Urinary bladder (tissue), 4 donors: ENCODE results near the gene ROBO1. TPM values are rescaled to one million over a fixed set of nuclear protein-coding genes. Genes with fewer than 3 reads are reported as not detected.
A peak's percentile ranks its signal among the peaks of the same experiment; 100 is the strongest.
"Not testable (repeated sequence)": the region's sequence is repeated elsewhere in the genome, so short reads cannot be mapped to it uniquely, and the experiment has no call there.

Experiments
- DNase-seq: peaks from one replicate; pipeline ENCODE4 v3.0.0-alpha.2; 2015; ENCODE audit errors: extremely low spot score
- H3K27ac ChIP-seq: one replicate; pipeline ENCODE4 v1.5.1; 2013; ENCODE audit warnings: low read depth, mild to moderate bottlenecking, moderate library complexity
- H3K36me3 ChIP-seq: one replicate; pipeline ENCODE4 v1.6.1; 2013; ENCODE audit warnings: mild to moderate bottlenecking, moderate library complexity; ENCODE audit not compliant: insufficient read depth
- H3K4me1 ChIP-seq: one replicate; pipeline ENCODE4 v1.6.1; 2013; ENCODE audit warnings: mild to moderate bottlenecking, moderate library complexity; ENCODE audit not compliant: insufficient read depth
- H3K4me3 ChIP-seq: one replicate; pipeline ENCODE4 v1.5.1; 2013; ENCODE audit warnings: low read depth, low read length
- WGBS: extraction: QIAGEN DNeasy Blood & Tissue Kit; methylation state at CpG from one replicate; pipeline ENCODE4 v1.1.7; 2013; 5-methylcytosine and 5-hydroxymethylcytosine counted together
- polyA plus RNA-seq: library from polyadenylated mRNA; stranded (reverse); fragments of 200-250 nt; gene quantifications from one replicate; pipeline ENCODE4 v1.2.3, GENCODE V29; 2013
- total RNA-seq: library from RNA; depleted of rRNA; stranded (reverse); fragments of >200 nt; gene quantifications from one replicate; pipeline ENCODE4 v1.2.3, GENCODE V29; 2014
- donor health status: healthy with polysubstance abuse.
- donor health status: healthy.

The ROBO1 gene
- total and polyA plus RNA-seq, 2 donors, result 14.0 to 67.0 TPM

- no peak overlapping the region for H3K4me3 ChIP-seq
- H3K27ac ChIP-seq, result peak overlapping the region; percentile 23
- DNase-seq, result no peak
- no peaks in the 10 kb centered on the region for H3K4me1 ChIP-seq
- WGBS, result 48% methylated on average over 5 of the region's 5 CpGs
- H3K36me3 ChIP-seq, result no peaks in the 10 kb centered on the region
Observed at GRCh38 chr3:78765671-78766485, 1001.9 kb downstream of the ROBO1 start.

GRCh38 chr3:78764634-78765033, 1003.2 kb downstream of the ROBO1 start:
- no peak overlapping the region for H3K4me3 ChIP-seq
- H3K27ac ChIP-seq, result no peak overlapping the region
- DNase-seq, result no peak
- H3K4me1 ChIP-seq, result no peaks in the 10 kb centered on the region
- 98% methylated on average over 3 of the region's 3 CpGs for WGBS
- no peaks in the 10 kb centered on the region for H3K36me3 ChIP-seq

GRCh38 chr3:78762121-78762520, 1005.7 kb downstream of the ROBO1 start:
- WGBS, result 88% methylated on average over 1 of the region's 1 CpG

GRCh38 chr3:78761126-78761525, 1006.7 kb downstream of the ROBO1 start:
- H3K36me3 ChIP-seq, result no peaks in the 10 kb centered on the region
- WGBS, result 37% methylated on average over 2 of the region's 2 CpGs
- no peak overlapping the region for H3K27ac ChIP-seq
- H3K4me1 ChIP-seq, result no peaks in the 10 kb centered on the region
- no peak overlapping the region for H3K4me3 ChIP-seq
- no peak for DNase-seq

More at GRCh38 chr3:78762121-78762520, 1005.7 kb downstream of the ROBO1 start:
- Histone ChIP-seq H3K36me3 (no peaks in the 10 kb centered on the region), H3K4me1 (no peaks in the 10 kb centered on the region), H3K4me3 (no peak overlapping the region), H3K27ac (no peak overlapping the region)
- DNase-seq, result no peak

- Histone ChIP-seq H3K4me3 (no peak overlapping the region), H3K27ac (no peak overlapping the region), H3K4me1 (no peaks in the 10 kb centered on the region), H3K36me3 (no peaks in the 10 kb centered on the region)
- DNase-seq, result no peak
- 33% methylated on average over 4 of the region's 4 CpGs for WGBS
Observed at GRCh38 chr3:78757731-78758130, 1010.1 kb downstream of the ROBO1 start.

- no peak overlapping the region for H3K27ac ChIP-seq
- H3K4me3 ChIP-seq, result no peak overlapping the region
- DNase-seq, result no peak
- H3K4me1 ChIP-seq, result no peaks in the 10 kb centered on the region
- no peaks in the 10 kb centered on the region for H3K36me3 ChIP-seq
- 64% methylated on average over 3 of the region's 3 CpGs for WGBS
Observed at GRCh38 chr3:78754066-78754743, 1013.6 kb downstream of the ROBO1 start.

GRCh38 chr3:78751266-78751665, 1016.5 kb downstream of the ROBO1 start:
- Histone ChIP-seq H3K4me1 (no peaks in the 10 kb centered on the region), H3K36me3 (no peaks in the 10 kb centered on the region), H3K27ac (no peak overlapping the region), H3K4me3 (no peak overlapping the region)
- no peak for DNase-seq
- WGBS, result 89% methylated on average over 1 of the region's 1 CpG

GRCh38 chr3:78750291-78750690, 1017.5 kb downstream of the ROBO1 start:
- 98% methylated on average over 3 of the region's 3 CpGs for WGBS
- H3K4me1 ChIP-seq, DNase-seq, H3K36me3 ChIP-seq, H3K4me3 ChIP-seq, H3K27ac ChIP-seq: not testable (repeated sequence)

- DNase-seq, result no peak
- Histone ChIP-seq H3K36me3 (no peaks in the 10 kb centered on the region), H3K4me3 (no peak overlapping the region), H3K4me1 (no peaks in the 10 kb centered on the region), H3K27ac (no peak overlapping the region)
Observed at GRCh38 chr3:78749056-78749455, 1018.7 kb downstream of the ROBO1 start.

- no peak overlapping the region for H3K4me3 ChIP-seq
- no peaks in the 10 kb centered on the region for H3K36me3 ChIP-seq
- WGBS, result 97% methylated on average over 5 of the region's 5 CpGs
- no peak for DNase-seq
- no peak overlapping the region for H3K27ac ChIP-seq
- H3K4me1 ChIP-seq, result no peaks in the 10 kb centered on the region
Observed at GRCh38 chr3:78745847-78746246, 1022.0 kb downstream of the ROBO1 start.

- no peak overlapping the region for H3K27ac ChIP-seq
- 89% methylated on average over 1 of the region's 1 CpG for WGBS
- no peak overlapping the region for H3K4me3 ChIP-seq
- DNase-seq, result no peak
- no peaks in the 10 kb centered on the region for H3K4me1 ChIP-seq
- no peaks in the 10 kb centered on the region for H3K36me3 ChIP-seq
Observed at GRCh38 chr3:78742491-78742890, 1025.3 kb downstream of the ROBO1 start.

GRCh38 chr3:78742041-78742440, 1025.8 kb downstream of the ROBO1 start:
- H3K27ac ChIP-seq, result no peak overlapping the region
- H3K4me3 ChIP-seq, result no peak overlapping the region
- WGBS, result 75% methylated on average over 2 of the region's 2 CpGs
- no peak for DNase-seq
- no peaks in the 10 kb centered on the region for H3K4me1 ChIP-seq
- no peaks in the 10 kb centered on the region for H3K36me3 ChIP-seq

GRCh38 chr3:78741066-78741645, 1026.6 kb downstream of the ROBO1 start:
- H3K4me3 ChIP-seq, result no peak overlapping the region
- WGBS, result 97% methylated on average over 1 of the region's 1 CpG
- H3K4me1 ChIP-seq, result no peaks in the 10 kb centered on the region
- no peaks in the 10 kb centered on the region for H3K36me3 ChIP-seq
- DNase-seq, result no peak
- H3K27ac ChIP-seq, result no peak overlapping the region

GRCh38 chr3:78738833-78739232, 1029.0 kb downstream of the ROBO1 start:
- no peaks in the 10 kb centered on the region for H3K36me3 ChIP-seq
- no peak for DNase-seq
- H3K4me3 ChIP-seq, result no peak overlapping the region
- no peaks in the 10 kb centered on the region for H3K4me1 ChIP-seq
- no peak overlapping the region for H3K27ac ChIP-seq
- WGBS, result 76% methylated on average over 2 of the region's 2 CpGs
